HFFc6 (cell line): ENCODE measurements around the gene TMEFF1. TPM values are rescaled to one million over a fixed set of nuclear protein-coding genes. Genes with fewer than 3 reads are reported as not detected.
A peak's percentile ranks its signal among the peaks of the same experiment; 100 is the strongest.

Experiments
- DNase-seq: peaks from one replicate; pipeline ENCODE4 v3.0.0-alpha.2; 2018
- H3K27ac Mint-ChIP-seq: 2 replicates; pipeline ENCODE4 v1.8.0; 2020; ENCODE audit warnings: mild to moderate bottlenecking, mixed read lengths
- H3K27me3 Mint-ChIP-seq: 2 replicates; pipeline ENCODE4 v1.8.0; 2021; ENCODE audit warnings: mild to moderate bottlenecking, moderate library complexity, mixed read lengths; ENCODE audit not compliant: insufficient read depth
- H3K36me3 Mint-ChIP-seq: 2 replicates; pipeline ENCODE4 v1.8.0; 2021; ENCODE audit warnings: low read depth, mixed read lengths
- H3K4me1 Mint-ChIP-seq: 2 replicates; pipeline ENCODE4 v1.8.0; 2020; ENCODE audit warnings: low read depth, mixed read lengths
- H3K4me3 Mint-ChIP-seq: 2 replicates; pipeline ENCODE4 v1.8.0; 2020; ENCODE audit warnings: mild to moderate bottlenecking, moderate library complexity, mixed read lengths
- H3K9me3 Mint-ChIP-seq: 2 replicates; pipeline ENCODE4 v1.8.0; 2020; ENCODE audit warnings: mild to moderate bottlenecking, mixed read lengths
- total RNA-seq, 6 experiments: library from RNA; stranded (reverse); fragmentation: NEBNext Ultra II Directional; extraction: Animal tissue kit (Norgen Biotek cat#: 25700); gene quantifications; 2 replicates in 1 of 6; 3 replicates in 5 of 6; pipeline ENCODE4 v1.2.3, GENCODE V29; 2021
- TF ChIP-seq, protein P1 (sequence below): fragments of 200-600 bp; sonication (generic); IDR thresholded peaks from 2 replicates; pipeline ENCODE4 v1.5.0; 2021; ENCODE audit warnings: antibody characterized with exemption, mild to moderate bottlenecking

Gene TMEFF1
- total RNA-seq, 6 experiments from 2014 or later = 1.3 to 2.4 (median 1.6) TPM

DNA sequence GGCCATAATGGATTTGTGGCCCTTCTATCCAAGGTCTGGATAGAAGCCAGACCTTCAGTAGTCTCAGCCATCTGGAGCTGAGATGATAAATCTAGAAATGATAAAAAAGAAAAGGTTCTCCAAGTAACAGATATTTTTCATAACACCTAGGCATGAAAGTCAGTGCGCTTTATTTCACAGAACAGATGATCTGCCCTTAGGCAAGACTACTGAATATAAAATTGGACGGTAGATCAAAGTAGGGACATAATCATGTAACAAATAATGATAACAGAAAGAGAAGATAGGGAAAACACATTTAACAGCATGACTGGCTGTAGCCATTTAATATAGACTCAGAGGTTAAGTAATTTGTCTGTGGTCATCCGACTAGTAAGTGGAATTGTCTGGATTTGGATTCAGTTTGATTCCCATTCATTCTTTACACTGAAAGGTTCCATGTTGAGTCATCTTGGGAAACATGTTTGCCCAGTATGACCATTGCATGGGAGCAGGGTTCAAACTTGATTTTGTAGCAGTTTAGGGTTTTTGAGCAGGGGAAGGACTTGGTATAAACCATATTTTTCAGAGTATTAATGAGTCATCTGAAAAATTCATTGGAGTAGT, 100.8 kb downstream of the TMEFF1 start:
- Mint-ChIP-seq H3K4me3 (no peak overlapping the region), H3K36me3 (peaks cover 13% of the 10 kb centered on the region), H3K27ac (no peak overlapping the region), H3K4me1 (peaks cover 54% of the 10 kb centered on the region), H3K27me3 (no peaks in the 10 kb centered on the region), H3K9me3 (no peaks in the 10 kb centered on the region)
- TF ChIP-seq, protein P1, sequence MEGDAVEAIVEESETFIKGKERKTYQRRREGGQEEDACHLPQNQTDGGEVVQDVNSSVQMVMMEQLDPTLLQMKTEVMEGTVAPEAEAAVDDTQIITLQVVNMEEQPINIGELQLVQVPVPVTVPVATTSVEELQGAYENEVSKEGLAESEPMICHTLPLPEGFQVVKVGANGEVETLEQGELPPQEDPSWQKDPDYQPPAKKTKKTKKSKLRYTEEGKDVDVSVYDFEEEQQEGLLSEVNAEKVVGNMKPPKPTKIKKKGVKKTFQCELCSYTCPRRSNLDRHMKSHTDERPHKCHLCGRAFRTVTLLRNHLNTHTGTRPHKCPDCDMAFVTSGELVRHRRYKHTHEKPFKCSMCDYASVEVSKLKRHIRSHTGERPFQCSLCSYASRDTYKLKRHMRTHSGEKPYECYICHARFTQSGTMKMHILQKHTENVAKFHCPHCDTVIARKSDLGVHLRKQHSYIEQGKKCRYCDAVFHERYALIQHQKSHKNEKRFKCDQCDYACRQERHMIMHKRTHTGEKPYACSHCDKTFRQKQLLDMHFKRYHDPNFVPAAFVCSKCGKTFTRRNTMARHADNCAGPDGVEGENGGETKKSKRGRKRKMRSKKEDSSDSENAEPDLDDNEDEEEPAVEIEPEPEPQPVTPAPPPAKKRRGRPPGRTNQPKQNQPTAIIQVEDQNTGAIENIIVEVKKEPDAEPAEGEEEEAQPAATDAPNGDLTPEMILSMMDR = no peak
- no peak for DNase-seq

DNA sequence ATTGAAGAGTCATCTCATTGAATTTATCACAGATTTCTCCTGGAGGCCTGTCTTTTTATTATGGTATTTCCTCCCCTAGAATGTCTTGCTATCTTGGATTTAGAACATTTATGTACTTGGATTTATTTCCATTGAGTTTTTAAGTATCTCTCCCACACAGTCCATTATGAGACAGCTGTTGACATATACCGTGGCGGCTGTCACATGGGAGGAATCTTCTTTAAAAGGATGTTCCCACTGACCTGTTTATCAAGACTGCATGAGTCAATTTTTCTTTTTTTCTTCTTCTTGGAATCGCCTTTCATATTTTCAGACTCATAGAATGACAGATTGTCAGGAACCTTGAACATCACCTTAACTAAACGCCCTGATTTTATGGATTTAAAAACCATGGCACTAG, 102.1 kb downstream of the TMEFF1 start:
- H3K36me3 Mint-ChIP-seq = peaks cover 13% of the 10 kb centered on the region
- no peak overlapping the region; the same call in 1 of the 2 replicates for H3K27ac Mint-ChIP-seq
- TF ChIP-seq, protein P1 = no peak

DNA sequence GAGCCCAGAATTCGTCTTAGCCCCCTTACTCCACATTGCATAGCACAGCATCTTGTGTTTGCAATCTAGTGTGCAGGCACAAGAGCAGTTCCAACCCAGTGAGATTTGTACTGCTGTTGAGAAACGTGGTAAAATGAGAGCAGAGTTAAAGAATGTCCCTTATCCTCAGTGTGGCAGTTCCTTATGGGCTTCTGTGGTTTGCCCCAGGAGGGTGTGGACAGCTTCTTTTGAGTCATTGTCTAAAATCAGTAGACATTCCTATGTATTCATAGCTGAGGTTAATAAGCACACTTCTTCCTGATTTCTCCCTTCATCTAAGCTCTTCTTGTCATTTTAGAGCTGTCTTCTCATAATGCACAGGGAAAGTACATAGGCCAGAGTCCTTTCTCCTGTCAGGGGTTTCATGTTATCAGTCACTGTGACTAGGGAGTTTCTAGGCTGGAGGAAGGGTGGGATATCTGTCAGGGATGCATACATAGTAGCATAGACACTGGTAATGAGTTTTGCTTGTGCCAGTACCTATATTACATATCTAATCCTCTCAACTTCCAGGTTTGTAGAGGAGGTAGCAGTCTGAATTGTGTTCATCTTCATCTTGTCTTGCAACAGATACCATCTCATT, 102.9 kb downstream of the TMEFF1 start:
- Mint-ChIP-seq H3K4me1 (peaks cover 71% of the 10 kb centered on the region), H3K27me3 (no peaks in the 10 kb centered on the region), H3K36me3 (peaks cover 13% of the 10 kb centered on the region), H3K4me3 (peak overlapping the region; percentile 41), H3K27ac (peak overlapping the region; percentile 65), H3K9me3 (no peaks in the 10 kb centered on the region)
- TF ChIP-seq, protein P1 = no peak
- peak; percentile 69 for DNase-seq

More for the DNA sequence above, 102.1 kb downstream of the TMEFF1 start:
- H3K27me3 Mint-ChIP-seq = no peaks in the 10 kb centered on the region
- H3K9me3 Mint-ChIP-seq = no peaks in the 10 kb centered on the region
- H3K4me1 Mint-ChIP-seq = peaks cover 65% of the 10 kb centered on the region
- H3K4me3 Mint-ChIP-seq = no peak overlapping the region
- DNase-seq = no peak

DNA sequence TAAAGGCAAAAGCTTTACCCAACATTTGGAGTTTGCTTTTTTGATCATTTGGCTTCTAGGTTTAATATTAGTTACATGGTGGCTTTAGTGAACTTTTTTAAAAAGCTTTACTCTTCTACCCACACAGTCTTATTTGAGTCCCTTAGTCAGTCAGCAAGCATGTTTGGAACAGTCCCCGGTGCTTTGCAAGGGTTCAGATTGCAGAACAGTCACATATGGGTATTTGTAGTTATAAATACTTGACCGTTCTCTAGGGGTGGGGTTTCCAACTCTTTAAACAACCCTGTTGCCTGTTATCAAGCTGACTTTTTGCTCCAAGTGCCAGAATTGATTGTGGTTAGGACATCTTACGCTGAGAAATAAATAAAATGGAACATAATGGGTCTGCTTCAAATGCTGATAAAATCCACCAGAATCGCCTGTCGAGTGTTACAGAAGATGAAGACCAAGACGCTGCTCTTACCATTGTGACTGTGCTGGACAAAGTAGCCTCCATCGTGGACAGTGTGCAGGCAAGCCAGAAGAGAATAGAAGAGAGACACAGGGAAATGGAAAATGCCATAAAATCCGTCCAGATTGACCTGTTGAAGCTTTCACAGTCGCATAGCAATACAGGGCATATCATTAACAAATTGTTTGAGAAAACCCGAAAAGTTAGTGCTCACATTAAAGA, 105.0 kb downstream of the TMEFF1 start, which contains the start of gene CAVIN4:
TSS of gene CAVIN4 (plus strand) at position 304 of the 673 bp plus-strand sequence. CDS start at position 369, 65 bp downstream.
- H3K36me3 Mint-ChIP-seq = peaks cover 13% of the 10 kb centered on the region
- H3K27ac Mint-ChIP-seq = peak within 1 kb of the TSS; percentile 25
- TF ChIP-seq, protein P1 = no peak
- H3K9me3 Mint-ChIP-seq = no peaks in the 10 kb centered on the region
- H3K4me3 Mint-ChIP-seq = peak within 1 kb of the TSS; percentile 20; the same call in 1 of the 2 replicates
- DNase-seq = peak; percentile 29
- H3K4me1 Mint-ChIP-seq = peaks cover 71% of the 10 kb centered on the region
- no peaks in the 10 kb centered on the region; the same call in 1 of the 2 replicates for H3K27me3 Mint-ChIP-seq

DNA sequence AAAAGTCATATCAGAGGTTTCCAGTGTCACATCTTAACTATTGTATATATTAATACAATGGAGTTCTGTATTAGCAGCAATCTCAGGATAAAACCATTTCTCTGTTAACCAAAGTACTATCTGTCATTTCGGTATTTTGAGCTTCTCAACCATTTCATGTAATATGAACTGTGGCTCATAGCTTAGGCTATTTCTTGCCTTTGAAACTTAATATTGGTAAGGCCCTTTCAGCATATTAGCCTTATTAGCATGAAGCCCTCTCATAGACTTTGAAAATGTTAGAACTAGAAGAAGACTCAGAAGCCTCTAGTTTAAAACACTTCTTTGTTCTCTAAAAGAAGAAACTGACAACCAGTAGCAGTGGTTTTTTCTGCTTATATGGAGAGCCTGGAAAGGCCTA, 105.7 kb downstream of the TMEFF1 start:
- TF ChIP-seq, protein P1 = no peak
- Mint-ChIP-seq H3K27ac (no peak overlapping the region), H3K4me1 (peaks cover 68% of the 10 kb centered on the region), H3K36me3 (peaks cover 12% of the 10 kb centered on the region), H3K9me3 (no peaks in the 10 kb centered on the region), H3K27me3 (no peaks in the 10 kb centered on the region; the same call in 1 of the 2 replicates), H3K4me3 (no peak overlapping the region)
- no peak for DNase-seq
